ENCODE data around the gene KLK3.
"Not testable (repeated sequence)": the region's sequence is repeated elsewhere in the genome, so short reads cannot be mapped to it uniquely, and the experiment has no call there.

The KLK3 gene

GRCh38 chr19:50854636-50855410 lies at the start of gene KLK3:
KLK3 (plus strand) TSS chr19:50854915; CDS start chr19:50854956, 41 bp downstream.
- DNase-seq, result no peak

GRCh38 chr19:50808856-50809255 lies 45.9 kb upstream of the KLK3 start:
- DNase-seq, result no peak

DNA sequence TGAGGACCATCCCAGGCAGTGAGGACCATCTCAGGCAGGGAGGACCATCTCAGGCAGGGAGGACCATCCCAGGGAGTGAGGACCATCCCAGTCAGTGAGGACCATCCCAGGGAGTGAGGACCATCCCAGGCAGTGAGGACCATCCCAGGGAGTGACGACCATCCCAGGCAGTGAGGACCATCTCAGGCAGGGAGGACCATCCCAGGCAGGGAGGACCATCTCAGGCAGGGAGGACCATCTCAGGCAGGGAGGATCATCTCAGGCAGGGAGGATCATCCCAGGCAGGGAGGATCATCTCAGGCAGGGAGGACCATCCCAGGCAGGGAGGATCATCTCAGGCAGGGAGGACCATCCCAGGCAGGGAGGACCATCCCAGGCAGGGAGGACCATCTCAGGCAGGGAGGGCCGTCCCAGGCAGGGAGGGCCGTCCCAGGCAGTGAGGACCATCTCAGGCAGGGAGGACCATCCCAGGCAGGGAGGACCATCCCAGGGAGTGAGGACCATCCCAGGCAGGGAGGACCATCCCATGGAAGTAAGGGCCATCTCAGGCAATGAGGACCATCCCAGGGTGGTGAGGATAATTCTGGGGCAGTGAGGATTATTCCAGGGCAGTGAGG lies 43.0 kb upstream of the KLK3 start:
- DNase-seq, result not testable (repeated sequence)

- no peak for DNase-seq
These were observed 42.2 kb upstream of the KLK3 start for GRCh38 chr19:50812474-50812873.

- no peak for DNase-seq
These were observed 39.8 kb upstream of the KLK3 start for GRCh38 chr19:50814883-50815282.

GRCh38 chr19:50815439-50815838 lies 39.3 kb upstream of the KLK3 start:
- no peak for DNase-seq

GRCh38 chr19:50817941-50818858 lies 36.5 kb upstream of the KLK3 start:
- peak; percentile 77 to 83 for DNase-seq

- DNase-seq, result no peak
These were observed 35.7 kb upstream of the KLK3 start for GRCh38 chr19:50818859-50819472.

DNA sequence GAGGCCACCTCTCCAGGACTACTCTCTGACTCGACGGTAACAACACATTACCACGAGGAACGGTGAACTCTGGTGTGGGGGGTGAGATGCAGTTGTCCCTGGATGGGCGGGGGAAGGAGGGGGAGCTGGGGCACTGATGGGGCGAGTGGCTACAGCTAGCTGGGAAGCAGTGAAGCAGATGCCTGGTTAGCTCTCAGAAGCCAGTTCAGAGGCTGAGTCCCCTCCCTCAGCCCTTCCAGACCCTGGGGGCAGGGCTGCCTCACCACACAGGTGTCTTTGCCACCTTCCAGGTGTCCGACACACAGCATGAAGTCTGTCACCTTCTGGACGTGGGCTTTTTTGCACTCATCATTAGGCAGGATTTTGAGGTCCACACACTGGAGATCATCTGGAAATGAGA lies 35.1 kb upstream of the KLK3 start:
- no peak for DNase-seq

DNA sequence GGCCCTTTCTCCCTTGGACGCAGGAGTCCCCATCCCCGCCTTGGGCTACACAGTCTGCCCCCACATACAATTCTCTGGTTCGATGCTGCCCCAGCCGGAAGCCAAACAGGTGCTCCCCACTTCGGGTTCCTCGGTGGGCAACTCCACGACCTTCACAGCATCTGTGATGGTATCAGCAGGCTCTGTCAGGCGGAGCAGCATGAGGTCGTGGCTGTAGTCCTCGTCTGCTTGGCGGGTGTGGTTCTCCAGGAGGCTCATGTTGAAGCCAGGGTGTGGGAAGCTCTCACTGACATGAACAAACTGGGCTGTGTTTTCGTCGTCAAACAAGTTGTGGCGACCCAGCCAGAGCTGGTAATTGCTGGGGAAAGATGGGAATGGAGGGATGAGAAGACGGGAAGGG lies 34.6 kb upstream of the KLK3 start:
- no peak for DNase-seq

- DNase-seq, result no peak
These were observed 34.0 kb upstream of the KLK3 start for GRCh38 chr19:50820549-50821247.

DNA sequence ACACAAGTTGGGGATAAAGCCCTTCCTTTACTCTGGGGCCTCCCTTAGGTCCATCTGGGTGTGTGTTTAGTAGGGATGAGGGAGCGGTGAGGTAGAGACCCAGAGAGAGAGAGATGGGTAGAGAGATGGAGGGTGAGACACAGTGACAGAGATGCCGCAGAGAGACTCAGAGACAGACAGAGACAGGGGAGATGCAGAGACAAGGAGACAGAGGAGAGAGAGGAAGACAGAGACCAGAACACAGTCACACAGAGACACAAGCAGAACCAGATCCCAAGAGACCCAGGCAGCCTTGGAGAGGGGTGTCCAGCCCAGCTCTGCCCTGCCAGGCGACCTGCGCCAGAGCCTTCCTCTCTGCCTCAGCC lies 33.5 kb upstream of the KLK3 start:
- no peak for DNase-seq

DNA sequence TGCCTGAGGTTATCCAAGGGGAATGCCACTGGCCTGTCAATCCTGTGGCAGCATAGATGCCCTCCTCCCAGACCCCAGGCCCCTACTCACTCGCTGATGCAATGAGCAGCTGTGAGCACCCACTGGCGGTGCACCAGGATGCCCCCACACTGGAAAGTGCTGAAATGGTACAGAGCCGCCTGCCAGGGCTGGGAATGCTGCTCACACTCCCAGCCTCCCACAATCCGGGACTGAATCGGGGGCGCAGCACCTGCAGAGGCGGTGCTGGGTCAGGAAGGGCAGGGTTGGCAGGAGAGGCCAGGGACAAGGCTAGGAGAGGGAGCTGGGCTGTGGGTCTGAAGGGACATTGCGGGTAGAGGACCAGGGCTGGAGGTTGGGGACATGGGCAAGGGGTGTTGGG lies 33.1 kb upstream of the KLK3 start:
- DNase-seq, result no peak

DNA sequence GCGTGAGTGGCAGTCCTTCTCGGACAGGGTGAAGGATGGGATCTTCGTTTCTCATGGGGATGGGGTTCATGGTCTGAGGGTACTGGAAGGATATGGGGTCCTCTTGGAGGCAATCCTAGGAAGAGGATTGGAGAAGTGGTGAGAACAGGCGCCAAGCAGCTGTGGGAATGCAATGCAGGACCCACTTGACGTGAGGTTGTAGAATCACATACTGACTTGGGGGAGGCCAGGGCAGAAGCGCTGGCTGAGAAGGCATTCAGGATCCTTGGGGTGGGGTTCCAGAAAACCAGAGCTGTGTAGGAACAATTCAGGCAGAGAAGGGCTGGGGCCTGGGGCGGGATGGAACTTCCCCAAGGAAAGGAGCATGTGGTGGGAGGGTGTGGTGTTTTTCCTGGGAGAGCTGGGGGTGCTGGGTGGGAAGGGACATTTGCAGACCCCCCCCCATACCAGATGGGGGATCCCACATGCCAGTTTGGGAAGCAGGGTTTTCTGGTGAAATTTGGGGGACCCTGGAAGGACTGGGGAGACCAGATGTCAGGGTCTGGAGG lies 32.0 kb upstream of the KLK3 start:
- DNase-seq, result no peak

DNA sequence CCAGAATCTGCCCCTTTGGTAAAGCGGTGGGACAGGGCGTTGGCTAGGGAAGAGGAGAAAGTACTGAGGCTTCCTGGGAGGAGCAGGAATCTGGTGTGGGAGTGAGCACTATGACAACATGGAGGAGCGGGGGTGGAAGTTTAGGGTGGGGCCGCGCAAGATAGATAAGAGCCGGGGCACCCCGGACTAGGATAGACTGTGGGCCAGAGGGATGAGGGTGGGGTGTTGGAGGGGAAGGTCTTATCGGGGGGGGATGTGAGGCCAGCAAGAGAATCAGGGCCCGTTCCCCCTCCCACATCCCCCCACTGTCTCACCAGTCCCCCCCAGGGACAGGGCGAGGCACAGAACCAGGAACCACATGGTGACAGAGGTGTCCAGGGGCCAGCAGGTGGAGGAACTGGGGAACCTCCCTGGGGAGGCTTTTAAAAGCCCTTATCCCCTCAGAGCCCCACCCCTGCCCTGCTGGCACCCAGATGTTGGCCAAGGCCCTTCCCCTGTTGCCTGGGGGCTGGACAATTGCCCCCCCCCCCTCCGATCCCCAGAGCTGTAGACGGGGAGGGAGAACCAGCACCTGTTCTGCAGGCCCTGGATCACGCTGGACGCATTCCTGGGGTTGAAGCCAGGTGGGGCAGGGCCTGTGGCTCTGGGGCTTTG lies 31.2 kb upstream of the KLK3 start, which contains the start of gene KLK1:
Gene KLK1, minus strand, starts transcription at position 399 of the 654 bp plus-strand sequence. Its CDS starts 39 bp downstream, at position 360.
- DNase-seq, result no peak

DNA sequence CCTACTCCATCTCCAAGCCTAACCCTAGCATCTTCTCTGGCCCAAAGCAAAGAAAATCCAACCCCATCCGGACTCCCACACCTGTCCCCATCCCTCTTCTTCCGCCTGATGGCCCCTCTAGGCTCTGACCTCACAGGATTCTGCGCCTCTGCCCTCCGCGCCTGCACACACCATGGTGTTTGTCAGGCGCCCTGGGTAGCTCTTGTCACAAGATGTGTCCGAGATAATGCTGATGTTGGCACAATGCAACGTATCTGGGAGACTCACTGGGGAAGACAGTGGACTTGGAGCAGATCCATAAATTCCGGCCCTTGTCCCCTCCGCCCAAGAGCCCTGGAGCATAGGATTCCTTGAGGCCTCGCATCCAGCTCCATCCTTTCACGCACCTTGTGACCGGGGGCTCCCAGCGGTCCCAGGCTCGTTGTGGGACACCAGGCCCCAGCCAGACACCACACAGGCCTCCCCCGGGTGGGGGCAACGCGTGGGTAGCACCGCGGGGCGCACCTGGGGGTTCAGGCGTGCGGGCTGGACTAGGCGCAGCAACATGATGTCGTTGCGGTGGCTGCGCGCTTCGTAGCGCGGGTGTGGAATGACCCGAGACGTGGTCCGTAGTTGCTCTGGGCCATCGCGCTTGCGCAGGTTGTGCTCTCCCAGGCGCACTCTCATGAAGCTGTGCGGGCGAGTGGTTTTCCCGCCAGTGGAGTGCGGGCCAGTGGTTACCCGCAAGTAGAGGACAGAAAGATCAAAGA lies 28.0 kb upstream of the KLK3 start:
- no peak for DNase-seq

GRCh38 chr19:50827476-50827875 lies 27.2 kb upstream of the KLK3 start:
- DNase-seq, result no peak

DNA sequence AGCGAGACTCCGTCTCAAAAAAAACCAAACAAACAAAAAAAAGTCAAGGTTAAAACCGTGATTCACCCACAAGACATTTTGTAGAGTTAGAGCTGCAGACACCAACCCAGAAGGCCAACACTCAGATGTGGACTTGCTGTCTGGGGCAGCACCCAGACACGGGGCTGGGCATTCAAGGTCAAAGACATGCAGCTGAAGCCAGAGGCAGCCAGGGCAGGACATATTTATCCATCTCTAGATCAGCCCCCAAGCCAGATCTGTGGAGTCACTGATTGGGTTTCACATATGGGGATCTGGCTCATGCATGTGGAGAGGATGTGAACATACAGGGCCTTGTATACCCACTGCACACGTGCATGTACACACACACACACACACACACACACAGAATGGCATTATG lies 24.9 kb upstream of the KLK3 start:
- DNase-seq, result no peak

- DNase-seq, result no peak
These were observed 24.3 kb upstream of the KLK3 start for GRCh38 chr19:50830266-50831025.

DNA sequence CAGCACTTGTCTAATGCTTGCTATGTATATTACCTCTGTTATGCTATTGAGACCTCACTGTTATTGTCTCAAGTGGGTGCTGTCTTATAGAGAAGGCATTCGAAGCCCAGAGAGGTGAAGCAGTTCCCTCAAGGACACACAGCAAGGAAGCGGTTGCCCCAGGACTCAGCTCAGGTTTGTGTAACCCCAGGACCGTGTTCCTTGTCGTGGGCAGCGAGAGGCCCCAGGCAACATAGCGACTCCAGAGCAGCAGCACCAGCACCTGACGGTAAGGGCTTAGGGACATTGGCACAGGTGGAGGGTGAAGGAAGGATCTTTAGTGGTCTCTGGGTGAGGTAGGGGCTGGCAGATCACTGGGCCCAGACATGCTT lies 23.7 kb upstream of the KLK3 start:
- DNase-seq, result no peak

Measured in activated CD4-positive, alpha-beta T cell treated with anti-CD3 and anti-CD28 coated beads, Interleukin-2, amount 50 U/mL, for 48 hours (primary cell).